ENCODE results near the gene ZNF428. TPM values are rescaled to one million over a fixed set of nuclear protein-coding genes. Genes with fewer than 3 reads are reported as not detected.

The ZNF428 gene
- total RNA-seq, 3 donors from 2014 or later = 13.6 to 40.2 (median 19.4) TPM

GRCh38 chr19:43616306-43616705, 3.1 kb downstream of the ZNF428 start:
- Histone ChIP-seq H3K9me3 (no peaks in the 10 kb centered on the region), H3K4me1 (ENCODE audit: low read depth) (peaks cover 11% of the 10 kb centered on the region), H3K4me3 (no peak overlapping the region), H3K36me3 (ENCODE audit: low read depth) (no peaks in the 10 kb centered on the region)
- intact Hi-C loops (cut with DNase I, micrococcal nuclease) = no loop called here
- no peak for ATAC-seq
- no peak for TF ChIP-seq CTCF (IDR thresholded peaks at IDR 0.05)
- no peak for DNase-seq

GRCh38 chr19:43612374-43612773, 7.1 kb downstream of the ZNF428 start:
- no peaks in the 10 kb centered on the region for H3K9me3 ChIP-seq
- no peak for ATAC-seq
- H3K36me3 ChIP-seq (ENCODE audit: low read depth) = no peaks in the 10 kb centered on the region
- intact Hi-C loops (cut with DNase I, micrococcal nuclease) = no loop called here
- no peak overlapping the region for H3K4me3 ChIP-seq
- no peak for TF ChIP-seq CTCF (IDR thresholded peaks at IDR 0.05)
- no peaks in the 10 kb centered on the region for H3K4me1 ChIP-seq (ENCODE audit: low read depth)
- DNase-seq = no peak

DNA sequence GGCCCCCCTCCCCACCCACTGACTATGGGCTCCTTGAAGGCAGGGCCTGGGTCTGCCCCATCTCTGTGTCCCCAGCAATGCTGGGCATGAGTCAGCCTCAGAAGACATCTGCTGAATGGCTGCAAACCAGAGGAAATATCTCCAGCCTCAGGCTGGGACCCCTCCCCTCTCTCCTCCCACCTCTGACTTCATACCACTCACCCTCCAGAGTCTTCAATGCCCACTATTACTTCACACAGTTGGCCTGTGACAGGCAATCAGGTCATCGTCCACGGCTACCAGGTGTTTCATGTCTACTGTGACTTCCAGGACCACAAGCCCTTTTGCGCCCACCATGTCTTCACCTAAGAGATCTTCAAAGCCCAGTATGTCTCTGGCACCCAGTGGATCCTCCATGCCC, 7.6 kb downstream of the ZNF428 start, which contains the start of gene SRRM5:
Gene SRRM5 (plus strand): TSS at position 301 of the 400 bp plus-strand sequence. CDS start 34 bp downstream, at position 335.
- ATAC-seq (no peak), DNase-seq (no peak)
- no peak for TF ChIP-seq CTCF (IDR thresholded peaks at IDR 0.05)
- no peaks in the 10 kb centered on the region for H3K36me3 ChIP-seq (ENCODE audit: low read depth)
- H3K4me3 ChIP-seq = no peak within 1 kb of the TSS
- H3K9me3 ChIP-seq = no peaks in the 10 kb centered on the region
- intact Hi-C loops (cut with DNase I, micrococcal nuclease) = no loop called here
- H3K4me1 ChIP-seq (ENCODE audit: low read depth) = no peaks in the 10 kb centered on the region

GRCh38 chr19:43610493-43610892, 8.9 kb downstream of the ZNF428 start:
- Histone ChIP-seq H3K4me3 (no peak overlapping the region), H3K9me3 (no peaks in the 10 kb centered on the region), H3K36me3 (ENCODE audit: low read depth) (no peaks in the 10 kb centered on the region), H3K4me1 (ENCODE audit: low read depth) (no peaks in the 10 kb centered on the region)
- intact Hi-C loops (cut with DNase I, micrococcal nuclease) = no loop called here
- no peak for TF ChIP-seq CTCF (IDR thresholded peaks at IDR 0.05)
- no peak for DNase-seq
- ATAC-seq = no peak

DNA sequence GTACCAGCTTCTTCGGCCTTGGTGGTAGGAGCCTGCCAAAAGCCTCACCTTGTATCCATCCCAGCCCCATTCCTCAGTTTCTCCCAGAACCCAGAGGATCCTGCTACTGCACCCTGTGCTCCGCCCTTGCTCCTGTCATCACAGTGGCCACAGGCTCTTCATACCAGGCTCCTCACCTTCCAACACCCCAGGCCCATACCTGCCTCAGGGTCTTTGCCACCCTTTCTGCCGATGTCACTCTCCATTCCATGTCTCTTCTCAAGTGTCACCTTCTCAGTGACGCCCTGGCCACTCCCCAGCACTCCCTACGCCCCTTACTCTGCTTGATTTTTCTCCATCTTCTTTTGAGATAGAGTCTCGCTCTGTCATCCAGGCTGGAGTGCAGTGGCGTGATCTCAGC, 9.6 kb downstream of the ZNF428 start:
- intact Hi-C loops (cut with DNase I, micrococcal nuclease) = no loop called here
- ATAC-seq (no peak), DNase-seq (no peak)
- Histone ChIP-seq H3K36me3 (ENCODE audit: low read depth) (no peaks in the 10 kb centered on the region), H3K9me3 (no peaks in the 10 kb centered on the region), H3K4me3 (no peak overlapping the region), H3K4me1 (ENCODE audit: low read depth) (no peaks in the 10 kb centered on the region)
- TF ChIP-seq CTCF (IDR thresholded peaks at IDR 0.05) = no peak

Data from mucosa of descending colon (tissue), 3 donors.